PFSK-1 (cell line): ENCODE measurements around the gene UBE2O.

Experiments used
- POLR2AphosphoS5 ChIP-seq: IDR thresholded peaks from 2 replicates; pipeline ENCODE4 v1.6.1; 2012; ENCODE audit warnings: low read depth, mild to moderate bottlenecking, control low read depth, low read length, moderate library complexity
- TAF1 ChIP-seq: IDR thresholded peaks from 2 replicates; pipeline ENCODE4 v1.6.1; 2012; ENCODE audit warnings: low read length, control low read depth, borderline replicate concordance; ENCODE audit not compliant: insufficient read depth
- TF ChIP-seq, protein P1 (sequence below), 2 experiments: IDR thresholded peaks; 2 replicates each; pipeline versions ENCODE4 v1.6.1 to v1.8.0; 2011 to 2012; ENCODE audit warnings: low read depth in 2 of 2, low read length in 2 of 2, control low read depth in 1 of 2, inconsistent platforms in 1 of 2, mild to moderate bottlenecking in 1 of 2, moderate library complexity in 1 of 2; ENCODE audit not compliant: insufficient read depth in 1 of 2

DNA sequence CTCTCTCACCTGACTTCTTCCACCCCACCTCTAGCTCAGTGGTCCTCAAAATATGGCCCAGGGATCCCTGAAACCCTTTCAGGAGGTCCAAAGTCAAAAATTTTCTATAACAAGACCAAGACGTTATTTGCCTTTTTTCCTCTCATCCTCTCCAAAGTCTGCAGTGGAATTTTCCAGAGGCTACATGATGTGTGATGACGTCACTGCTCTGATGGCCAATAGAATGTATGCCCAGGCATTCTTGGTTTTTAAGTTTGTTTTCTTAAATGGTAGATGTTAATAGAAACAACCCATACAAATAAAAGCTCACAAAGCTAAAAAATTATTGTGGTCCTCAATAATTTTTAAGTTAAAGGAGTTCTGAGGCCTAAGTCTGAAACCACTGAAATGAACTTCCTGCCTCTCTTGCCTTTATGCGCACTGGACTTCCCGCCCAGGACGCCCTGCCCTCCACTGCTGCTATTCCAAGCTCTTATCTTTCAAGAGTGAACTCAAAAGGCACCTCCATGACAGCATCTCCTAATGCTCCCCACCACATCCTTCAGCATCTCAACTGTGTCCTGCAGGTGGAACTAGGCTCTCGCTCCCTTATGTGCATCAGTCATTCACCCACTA is 13.5 kb downstream of the UBE2O start:
- TF ChIP-seq, protein P1, sequence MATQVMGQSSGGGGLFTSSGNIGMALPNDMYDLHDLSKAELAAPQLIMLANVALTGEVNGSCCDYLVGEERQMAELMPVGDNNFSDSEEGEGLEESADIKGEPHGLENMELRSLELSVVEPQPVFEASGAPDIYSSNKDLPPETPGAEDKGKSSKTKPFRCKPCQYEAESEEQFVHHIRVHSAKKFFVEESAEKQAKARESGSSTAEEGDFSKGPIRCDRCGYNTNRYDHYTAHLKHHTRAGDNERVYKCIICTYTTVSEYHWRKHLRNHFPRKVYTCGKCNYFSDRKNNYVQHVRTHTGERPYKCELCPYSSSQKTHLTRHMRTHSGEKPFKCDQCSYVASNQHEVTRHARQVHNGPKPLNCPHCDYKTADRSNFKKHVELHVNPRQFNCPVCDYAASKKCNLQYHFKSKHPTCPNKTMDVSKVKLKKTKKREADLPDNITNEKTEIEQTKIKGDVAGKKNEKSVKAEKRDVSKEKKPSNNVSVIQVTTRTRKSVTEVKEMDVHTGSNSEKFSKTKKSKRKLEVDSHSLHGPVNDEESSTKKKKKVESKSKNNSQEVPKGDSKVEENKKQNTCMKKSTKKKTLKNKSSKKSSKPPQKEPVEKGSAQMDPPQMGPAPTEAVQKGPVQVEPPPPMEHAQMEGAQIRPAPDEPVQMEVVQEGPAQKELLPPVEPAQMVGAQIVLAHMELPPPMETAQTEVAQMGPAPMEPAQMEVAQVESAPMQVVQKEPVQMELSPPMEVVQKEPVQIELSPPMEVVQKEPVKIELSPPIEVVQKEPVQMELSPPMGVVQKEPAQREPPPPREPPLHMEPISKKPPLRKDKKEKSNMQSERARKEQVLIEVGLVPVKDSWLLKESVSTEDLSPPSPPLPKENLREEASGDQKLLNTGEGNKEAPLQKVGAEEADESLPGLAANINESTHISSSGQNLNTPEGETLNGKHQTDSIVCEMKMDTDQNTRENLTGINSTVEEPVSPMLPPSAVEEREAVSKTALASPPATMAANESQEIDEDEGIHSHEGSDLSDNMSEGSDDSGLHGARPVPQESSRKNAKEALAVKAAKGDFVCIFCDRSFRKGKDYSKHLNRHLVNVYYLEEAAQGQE (IDR thresholded peaks at IDR 0.05; ENCODE audit: insufficient read depth in 1 of 2, low read depth in 2 of 2, low read length in 2 of 2) = no peak
- TF ChIP-seq POLR2AphosphoS5 (no peak), TAF1 (no peak)
